GM12874 (cell line): ENCODE results near the gene TMEM44.

Source experiments
- TF ChIP-seq, protein P1 (sequence below): IDR thresholded peaks from 2 replicates; pipeline ENCODE4 v1.5.1; 2011; ENCODE audit warnings: low read depth, mild to moderate bottlenecking, control low read depth, low read length, moderate library complexity; ENCODE audit not compliant: insufficient read depth

Gene TMEM44

DNA sequence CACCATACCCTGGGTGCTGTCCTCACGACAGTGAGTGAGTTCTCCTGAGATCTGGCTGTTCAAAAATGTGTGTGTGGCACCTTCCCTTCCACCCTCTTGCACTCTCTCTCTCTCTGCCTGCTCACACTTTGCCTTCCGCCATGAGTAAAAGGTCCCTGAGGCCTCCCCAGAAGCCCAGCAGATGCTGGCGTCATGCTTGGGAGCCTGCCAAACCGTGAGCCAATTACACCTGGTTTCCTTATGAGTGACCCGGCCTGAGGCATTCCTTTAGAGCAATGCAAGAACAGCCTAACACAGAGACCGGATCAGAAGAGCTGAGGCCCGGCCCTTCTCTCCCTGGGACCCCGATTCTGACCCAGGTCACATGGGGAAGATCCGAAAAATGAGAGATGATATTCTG, 15.4 kb downstream of the TMEM44 start:
- TF ChIP-seq, protein P1, sequence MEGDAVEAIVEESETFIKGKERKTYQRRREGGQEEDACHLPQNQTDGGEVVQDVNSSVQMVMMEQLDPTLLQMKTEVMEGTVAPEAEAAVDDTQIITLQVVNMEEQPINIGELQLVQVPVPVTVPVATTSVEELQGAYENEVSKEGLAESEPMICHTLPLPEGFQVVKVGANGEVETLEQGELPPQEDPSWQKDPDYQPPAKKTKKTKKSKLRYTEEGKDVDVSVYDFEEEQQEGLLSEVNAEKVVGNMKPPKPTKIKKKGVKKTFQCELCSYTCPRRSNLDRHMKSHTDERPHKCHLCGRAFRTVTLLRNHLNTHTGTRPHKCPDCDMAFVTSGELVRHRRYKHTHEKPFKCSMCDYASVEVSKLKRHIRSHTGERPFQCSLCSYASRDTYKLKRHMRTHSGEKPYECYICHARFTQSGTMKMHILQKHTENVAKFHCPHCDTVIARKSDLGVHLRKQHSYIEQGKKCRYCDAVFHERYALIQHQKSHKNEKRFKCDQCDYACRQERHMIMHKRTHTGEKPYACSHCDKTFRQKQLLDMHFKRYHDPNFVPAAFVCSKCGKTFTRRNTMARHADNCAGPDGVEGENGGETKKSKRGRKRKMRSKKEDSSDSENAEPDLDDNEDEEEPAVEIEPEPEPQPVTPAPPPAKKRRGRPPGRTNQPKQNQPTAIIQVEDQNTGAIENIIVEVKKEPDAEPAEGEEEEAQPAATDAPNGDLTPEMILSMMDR: no peak

DNA sequence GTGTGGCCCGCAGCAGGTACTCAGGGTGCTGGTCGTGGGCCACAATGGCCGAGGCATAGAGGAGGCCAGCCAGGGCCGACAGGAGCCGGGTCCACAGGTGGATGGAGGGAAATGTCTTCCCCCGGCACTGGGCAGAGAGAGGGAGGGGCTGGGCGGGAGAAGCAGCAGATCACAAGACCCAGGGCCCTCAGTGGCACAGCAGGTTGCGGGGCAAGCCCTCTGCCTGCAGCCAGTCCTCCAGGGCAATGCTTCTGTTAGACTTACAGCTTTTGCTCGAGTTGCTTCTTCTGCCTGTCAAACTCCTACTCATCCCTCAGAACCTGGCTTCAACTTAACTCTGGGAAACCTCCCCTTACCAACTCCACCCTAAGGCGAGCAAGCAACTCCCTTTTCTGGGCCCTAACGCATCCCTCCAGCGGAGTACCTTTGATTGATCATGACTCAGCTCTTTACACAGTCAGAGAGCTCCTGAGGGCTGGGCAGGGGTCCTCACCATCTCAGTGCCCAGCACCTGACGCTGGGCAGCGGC, 16.0 kb downstream of the TMEM44 start:
- TF ChIP-seq, protein P1: no peak

DNA sequence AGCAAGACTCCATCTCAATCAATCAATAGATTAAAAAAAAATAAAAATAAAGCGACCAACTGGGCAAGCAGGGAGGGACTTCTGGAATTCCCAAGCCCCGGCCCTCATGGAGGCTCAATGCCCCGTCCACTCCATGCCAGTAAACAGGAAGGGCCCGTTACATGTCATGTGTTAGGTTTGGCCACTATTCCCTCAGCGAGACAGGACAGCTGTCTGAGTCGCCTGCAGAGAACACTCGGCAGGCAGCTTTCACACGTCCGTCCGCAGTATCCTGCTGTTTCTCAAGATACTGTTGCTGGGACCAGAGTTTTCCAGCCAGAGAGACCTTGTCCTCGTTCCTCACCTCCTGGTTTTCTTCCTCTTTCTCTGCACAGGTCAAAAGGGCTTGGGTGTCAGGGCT, 18.0 kb downstream of the TMEM44 start:
- TF ChIP-seq, protein P1: no peak

DNA sequence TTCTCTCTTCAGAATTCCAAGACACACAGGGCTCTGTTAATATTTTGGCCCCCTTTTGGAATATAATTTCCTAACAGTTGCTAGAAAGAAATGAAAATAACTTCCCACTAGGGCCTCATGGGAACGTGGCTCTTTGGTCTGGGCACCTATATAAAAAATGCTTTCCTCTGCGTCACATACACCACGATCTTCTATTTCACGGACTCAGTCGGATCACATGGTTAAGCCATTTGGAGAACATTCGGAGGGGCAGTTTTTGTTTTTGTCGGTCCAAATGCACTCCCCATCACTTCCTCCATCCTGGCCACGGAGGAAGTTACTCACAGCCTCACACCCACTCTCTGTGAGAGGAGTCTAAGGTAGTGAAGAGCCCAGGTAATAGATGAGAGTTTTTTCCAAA, 21.0 kb downstream of the TMEM44 start:
- TF ChIP-seq, protein P1: no peak

DNA sequence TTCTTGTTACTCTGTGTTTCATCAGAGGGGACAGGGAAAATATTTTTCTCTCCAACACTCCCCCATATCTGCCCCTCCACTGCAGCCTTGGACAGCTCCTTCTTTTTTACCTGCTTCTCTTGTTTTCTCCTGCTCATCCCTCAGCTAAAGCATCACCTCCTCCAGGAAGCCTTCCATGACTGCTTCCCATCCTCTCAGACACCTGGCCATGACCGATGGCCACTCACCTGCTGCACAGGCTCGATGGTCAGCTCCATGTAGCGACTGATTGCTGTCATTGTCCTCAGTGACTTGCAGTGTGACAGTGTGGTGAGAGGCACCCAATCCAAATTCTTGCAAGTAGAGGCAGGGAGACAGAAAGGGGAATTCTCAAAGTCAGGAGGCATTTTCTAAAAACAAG, 22.5 kb downstream of the TMEM44 start:
- TF ChIP-seq, protein P1: no peak

DNA sequence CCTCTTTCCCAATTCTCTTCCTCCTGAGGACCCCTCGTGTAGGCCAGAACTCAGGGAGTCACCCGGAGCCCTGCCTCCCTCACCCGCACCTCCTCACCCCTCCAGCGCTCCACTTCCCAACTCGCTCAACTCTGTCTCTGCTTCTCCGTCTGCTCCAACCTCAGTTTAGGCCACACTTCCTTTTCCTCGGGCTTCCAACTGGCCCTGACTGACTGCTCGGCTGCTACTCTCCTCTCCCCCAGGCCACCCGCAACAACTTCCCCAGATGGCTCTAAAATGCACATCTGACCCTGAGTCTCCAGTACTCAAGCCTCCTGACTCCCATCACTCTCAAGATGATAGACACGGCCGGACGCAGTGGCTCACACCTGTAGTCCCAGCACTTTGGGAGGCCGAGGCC, 23.6 kb downstream of the TMEM44 start:
- TF ChIP-seq, protein P1: no peak

DNA sequence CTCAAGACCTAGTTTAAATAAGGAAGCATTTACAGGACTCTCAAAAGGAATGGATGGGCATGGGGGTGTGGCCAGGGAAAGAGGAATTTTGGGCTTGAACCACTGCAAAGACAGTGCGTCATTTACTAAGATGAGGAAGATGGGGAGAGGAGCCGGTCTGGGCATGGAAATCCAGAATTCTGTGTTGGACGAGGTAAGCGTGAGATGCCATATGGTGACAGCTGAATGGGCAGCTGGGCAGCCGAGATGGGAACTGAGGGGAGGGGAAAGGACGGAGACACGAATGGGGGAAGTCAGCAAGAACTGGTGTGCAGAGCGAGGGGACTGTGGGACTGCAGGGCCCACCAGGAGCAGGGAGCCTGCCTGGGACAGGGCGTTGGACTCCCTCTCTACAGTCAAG, 24.2 kb downstream of the TMEM44 start:
- TF ChIP-seq, protein P1: no peak
